Natural killer cell (primary cell): ENCODE results near the gene PARS2. TPM values are rescaled to one million over a fixed set of nuclear protein-coding genes. Genes with fewer than 3 reads are reported as not detected.

Experiments used
- ATAC-seq, 3 donors: fragments of 150-1000 bp in 2 of 3; fragments of 200-7000 bp in 1 of 3; cut with Tn5 transposase; 1 replicate in 1 of 3; 2 replicates in 2 of 3; pipeline ENCODE4 v1.10.0; 2021; ENCODE audit warnings: mild to moderate bottlenecking in 2 of 3, moderate library complexity in 2 of 3
- DNase-seq, 2 donors: peaks; one replicate each; pipeline versions ENCODE4 v3.0.0 to v3.0.0-alpha.2; 2013 to 2021; ENCODE audit warnings: mixed read lengths in 1 of 2
- H3K27ac ChIP-seq: one replicate; pipeline ENCODE4 v1.5.1; 2013; ENCODE audit warnings: mild to moderate bottlenecking, low read length
- H3K27me3 ChIP-seq: one replicate; pipeline ENCODE4 v1.6.1; 2013; ENCODE audit warnings: low read length; ENCODE audit not compliant: control insufficient read depth, insufficient read depth
- H3K36me3 ChIP-seq: one replicate; pipeline ENCODE4 v1.6.1; 2013; ENCODE audit warnings: low read length; ENCODE audit not compliant: control insufficient read depth, insufficient read depth
- H3K4me1 ChIP-seq: one replicate; pipeline ENCODE4 v1.6.1; 2013; ENCODE audit warnings: low read length; ENCODE audit not compliant: control insufficient read depth, insufficient read depth
- H3K4me3 ChIP-seq: one replicate; pipeline ENCODE4 v1.5.1; 2013; ENCODE audit warnings: low read length
- H3K9me3 ChIP-seq: one replicate; pipeline ENCODE4 v1.6.1; 2013; ENCODE audit warnings: low read length; ENCODE audit not compliant: control insufficient read depth, insufficient read depth
- H3K27ac Mint-ChIP-seq, 2 donors: one replicate each; pipeline ENCODE4 v1.8.0; 2022; ENCODE audit warnings: mild to moderate bottlenecking in 2 of 2, mixed read lengths in 2 of 2, moderate library complexity in 1 of 2
- H3K27me3 Mint-ChIP-seq, 2 donors: one replicate each; pipeline ENCODE4 v1.8.0; 2022; ENCODE audit warnings: low read depth in 2 of 2, mixed read lengths in 2 of 2
- H3K36me3 Mint-ChIP-seq: one replicate; pipeline ENCODE4 v1.8.0; 2022; ENCODE audit warnings: mixed read lengths
- H3K4me1 Mint-ChIP-seq, 2 donors: one replicate each; pipeline ENCODE4 v1.8.0; 2022; ENCODE audit warnings: mixed read lengths in 2 of 2
- H3K4me3 Mint-ChIP-seq: one replicate; pipeline ENCODE4 v1.8.0; 2022; ENCODE audit warnings: mild to moderate bottlenecking, moderate library complexity, mixed read lengths
- H3K9me3 Mint-ChIP-seq, 2 donors: one replicate each; pipeline ENCODE4 v1.8.0; 2022; ENCODE audit warnings: mixed read lengths in 2 of 2
- CTCF ChIP-seq: fragments of 200-600 bp; IDR thresholded peaks from one replicate; pipeline ENCODE4 v1.8.0; 2022; ENCODE audit warnings: antibody characterized with exemption
- WGBS: methylation state at CpG from one replicate; pipeline ENCODE4 v1.1.7; 2013; ENCODE audit warnings: missing lambda C conversion rate; ENCODE audit not compliant: insufficient coverage; 5-methylcytosine and 5-hydroxymethylcytosine counted together
- intact Hi-C: fragments of 100-400 bp; cut with micrococcal nuclease; formaldehyde crosslinking; loops from one replicate; pipeline ENCODE4 v1.14.2; 2022
- total RNA-seq, 4 donors: library from RNA; stranded (reverse); fragments of 120-200 nt in 1 of 4; gene quantifications; one replicate each; pipeline versions ENCODE4 v1.2.3 to v1.2.4, GENCODE V29; 2013 to 2022

PARS2 gene
- 1 to 10 TPM in 1 of 3 donors, under 1 TPM in 2; 0.95 to 1.4 (median 0.96) TPM for total RNA-seq
- total RNA-seq (2013) = 3.7 TPM

DNA sequence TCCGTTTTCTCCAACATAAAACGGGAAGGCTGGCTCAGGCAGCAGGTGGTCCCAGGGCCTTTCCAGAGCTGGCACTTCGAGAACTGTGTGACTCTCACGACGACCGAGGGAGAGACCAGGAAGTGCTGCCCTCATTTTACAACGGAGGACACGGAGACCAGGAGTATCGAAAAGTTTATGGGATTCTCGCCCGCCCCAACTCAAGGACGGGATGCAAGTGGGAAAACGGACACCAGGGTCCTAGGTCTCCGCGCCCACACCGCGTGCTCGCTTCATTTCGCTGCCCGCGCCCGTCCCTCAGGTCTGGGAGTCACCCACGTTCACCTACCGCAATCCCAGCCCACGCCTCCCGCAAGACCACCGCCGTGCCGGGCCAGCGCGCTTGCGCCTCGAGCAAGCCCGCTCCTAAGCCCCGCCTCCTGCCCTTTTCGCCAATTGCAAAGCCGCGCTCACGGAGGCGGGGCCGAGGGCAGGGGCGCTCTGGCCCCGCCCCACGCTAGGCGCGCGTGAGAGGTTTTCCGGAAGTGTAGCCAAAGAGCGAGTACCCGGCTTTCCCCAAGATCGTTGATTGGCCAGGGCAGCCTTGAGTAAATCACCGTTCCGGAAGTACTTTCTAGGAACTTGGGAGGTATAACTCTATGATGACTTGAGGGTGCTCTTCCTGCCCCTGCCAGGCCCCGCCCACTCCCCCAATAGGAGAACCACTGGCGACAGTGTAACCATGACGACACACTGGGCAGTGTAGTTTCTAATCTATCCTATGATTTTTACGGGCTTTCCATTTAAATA, at the start of gene PARS2:
Gene PARS2, minus strand, starts transcription at position 391 of the 789 bp plus-strand sequence. CDS start 5,362 bp downstream, outside the sequence.
- H3K27me3 Mint-ChIP-seq = no peaks in the 10 kb centered on the region

DNA sequence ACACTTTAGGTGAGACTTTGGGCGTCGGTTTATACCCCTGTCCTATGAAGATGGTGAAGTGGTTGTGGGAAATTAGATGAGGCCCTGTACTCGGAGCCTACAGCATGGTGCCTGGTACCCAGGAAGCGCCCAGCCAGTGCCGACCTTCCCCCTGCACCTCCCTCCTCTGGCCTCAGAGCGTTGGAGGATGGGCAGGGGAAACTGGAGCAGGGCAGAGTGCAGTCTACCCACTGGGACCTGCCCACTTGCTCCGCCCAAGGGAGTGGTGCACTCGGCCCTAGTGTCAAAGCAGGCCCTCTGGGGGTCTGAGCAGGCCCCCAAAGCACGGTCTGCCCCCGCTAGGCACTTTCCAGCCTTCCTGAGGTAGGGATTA, 49.8 kb upstream of the PARS2 start:
- intact Hi-C loops = loop anchor here (5.0 kb wide), 1 partner anchor 317 kb away; no protein-coding TSS in a partner anchor
- Histone ChIP-seq H3K36me3 (peaks cover 13% of the 10 kb centered on the region), H3K4me3 (no peak overlapping the region), H3K27me3 (no peaks in the 10 kb centered on the region), H3K4me1 (peaks cover 38% of the 10 kb centered on the region), H3K9me3 (no peaks in the 10 kb centered on the region), H3K27ac (no peak overlapping the region)
- 94% methylated on average over 10 of the region's 10 CpGs for WGBS
- no peak for TF ChIP-seq CTCF
- Mint-ChIP-seq H3K27ac (no peak overlapping the region), H3K9me3 (no peaks in the 10 kb centered on the region), H3K36me3 (peaks cover 13% of the 10 kb centered on the region), H3K4me1 (peaks cover 32 to 46% of the 10 kb centered on the region in 2 donors), H3K4me3 (no peak overlapping the region), H3K27me3 (no peaks in the 10 kb centered on the region)
- ATAC-seq = no peak
- DNase-seq = no peak

More for the DNA sequence above, at the start of gene PARS2:
- H3K9me3 Mint-ChIP-seq = no peaks in the 10 kb centered on the region
- no peaks in the 10 kb centered on the region for H3K36me3 Mint-ChIP-seq
- TF ChIP-seq CTCF = no peak
- under 1% methylated on average over 54 of the region's 57 CpGs for WGBS
- peak; percentile 92 to 99 for DNase-seq
- H3K4me3 ChIP-seq = peak within 1 kb of the TSS; percentile 68
- H3K27ac ChIP-seq = peak within 1 kb of the TSS; percentile 76
- H3K4me1 Mint-ChIP-seq = peaks cover 48 to 53% of the 10 kb centered on the region in 2 donors
- H3K36me3 ChIP-seq = no peaks in the 10 kb centered on the region
- H3K27ac Mint-ChIP-seq = peak within 1 kb of the TSS; percentile 96 to 97
- H3K27me3 ChIP-seq = no peaks in the 10 kb centered on the region
- ATAC-seq = peak; percentile 89 to 97 (median 93)
- H3K4me3 Mint-ChIP-seq = peak within 1 kb of the TSS; percentile 94
- peaks cover 16% of the 10 kb centered on the region for H3K4me1 ChIP-seq
- H3K9me3 ChIP-seq = no peaks in the 10 kb centered on the region
- intact Hi-C loops = loop anchor here (1.0 kb wide), 3 partner anchors 37 to 711 kb away; partner anchors contain the start of genes TCEANC2, TMEM59 and TTC22

- intact Hi-C loops = loop anchor here (5.0 kb wide), 1 partner anchor 316 kb away; no protein-coding TSS in a partner anchor
These were observed 49.3 kb upstream of the PARS2 start for GRCh38 chr1:54813485-54814125.

More at GRCh38 chr1:54813485-54814125, 49.3 kb upstream of the PARS2 start:
- peaks cover 36 to 48% of the 10 kb centered on the region in 2 donors for H3K4me1 Mint-ChIP-seq
- Histone ChIP-seq H3K36me3 (peaks cover 11% of the 10 kb centered on the region), H3K9me3 (no peaks in the 10 kb centered on the region), H3K4me1 (peaks cover 43% of the 10 kb centered on the region), H3K27me3 (no peaks in the 10 kb centered on the region), H3K4me3 (no peak overlapping the region), H3K27ac (no peak overlapping the region)
- no peaks in the 10 kb centered on the region for H3K9me3 Mint-ChIP-seq
- no peak for TF ChIP-seq CTCF
- 85% methylated on average over 13 of the region's 13 CpGs for WGBS
- no peak for ATAC-seq
- DNase-seq = no peak
- peak overlapping the region; percentile 22 to 75 for H3K27ac Mint-ChIP-seq
- no peaks in the 10 kb centered on the region for H3K27me3 Mint-ChIP-seq
- no peak overlapping the region for H3K4me3 Mint-ChIP-seq
- peaks cover 8% of the 10 kb centered on the region for H3K36me3 Mint-ChIP-seq
